ENCODE measurements around the gene TRAF3.

The TRAF3 gene

GRCh38 chr14:102840771-102841528 is 63.7 kb downstream of the TRAF3 start:
- TF ChIP-seq EGR1 (IDR thresholded peaks at IDR 0.05): no peak
- no peak for TF ChIP-seq NFIC (IDR thresholded peaks at IDR 0.05)
- no peak for TF ChIP-seq REST (IDR thresholded peaks at IDR 0.05; ENCODE audit: low read depth)
- no peak for TF ChIP-seq FOXM1 (IDR thresholded peaks at IDR 0.05; ENCODE audit: borderline replicate concordance, low read depth)
- no peak for TF ChIP-seq RAD21 (IDR thresholded peaks at IDR 0.05; ENCODE audit: low read depth)
- TF ChIP-seq CREB1 (IDR thresholded peaks at IDR 0.05; ENCODE audit: low read depth): no peak
- no peak for TF ChIP-seq TEAD4 (IDR thresholded peaks at IDR 0.05)
- no peak for TF ChIP-seq EP300 (IDR thresholded peaks at IDR 0.05; ENCODE audit: borderline replicate concordance)
- TF ChIP-seq MAX (IDR thresholded peaks at IDR 0.05): no peak
- TF ChIP-seq USF1 (IDR thresholded peaks at IDR 0.05): no peak
- no peak for TF ChIP-seq TAF1 (IDR thresholded peaks at IDR 0.05; ENCODE audit: low read depth)
- no peak for TF ChIP-seq TCF12 (IDR thresholded peaks at IDR 0.05; ENCODE audit: low read depth)

GRCh38 chr14:102848830-102849525 is 71.7 kb downstream of the TRAF3 start:
- no peak for TF ChIP-seq USF1 (IDR thresholded peaks at IDR 0.05)
- no peak for TF ChIP-seq EP300 (IDR thresholded peaks at IDR 0.05; ENCODE audit: borderline replicate concordance)
- TF ChIP-seq MAX (IDR thresholded peaks at IDR 0.05): no peak
- TF ChIP-seq TAF1 (IDR thresholded peaks at IDR 0.05; ENCODE audit: low read depth): no peak
- TF ChIP-seq TCF12 (IDR thresholded peaks at IDR 0.05; ENCODE audit: low read depth): no peak
- no peak for TF ChIP-seq NFIC (IDR thresholded peaks at IDR 0.05)
- no peak for TF ChIP-seq ZBTB7A (IDR thresholded peaks at IDR 0.05; ENCODE audit: low read depth)
- no peak for TF ChIP-seq RAD21 (IDR thresholded peaks at IDR 0.05; ENCODE audit: low read depth)

DNA sequence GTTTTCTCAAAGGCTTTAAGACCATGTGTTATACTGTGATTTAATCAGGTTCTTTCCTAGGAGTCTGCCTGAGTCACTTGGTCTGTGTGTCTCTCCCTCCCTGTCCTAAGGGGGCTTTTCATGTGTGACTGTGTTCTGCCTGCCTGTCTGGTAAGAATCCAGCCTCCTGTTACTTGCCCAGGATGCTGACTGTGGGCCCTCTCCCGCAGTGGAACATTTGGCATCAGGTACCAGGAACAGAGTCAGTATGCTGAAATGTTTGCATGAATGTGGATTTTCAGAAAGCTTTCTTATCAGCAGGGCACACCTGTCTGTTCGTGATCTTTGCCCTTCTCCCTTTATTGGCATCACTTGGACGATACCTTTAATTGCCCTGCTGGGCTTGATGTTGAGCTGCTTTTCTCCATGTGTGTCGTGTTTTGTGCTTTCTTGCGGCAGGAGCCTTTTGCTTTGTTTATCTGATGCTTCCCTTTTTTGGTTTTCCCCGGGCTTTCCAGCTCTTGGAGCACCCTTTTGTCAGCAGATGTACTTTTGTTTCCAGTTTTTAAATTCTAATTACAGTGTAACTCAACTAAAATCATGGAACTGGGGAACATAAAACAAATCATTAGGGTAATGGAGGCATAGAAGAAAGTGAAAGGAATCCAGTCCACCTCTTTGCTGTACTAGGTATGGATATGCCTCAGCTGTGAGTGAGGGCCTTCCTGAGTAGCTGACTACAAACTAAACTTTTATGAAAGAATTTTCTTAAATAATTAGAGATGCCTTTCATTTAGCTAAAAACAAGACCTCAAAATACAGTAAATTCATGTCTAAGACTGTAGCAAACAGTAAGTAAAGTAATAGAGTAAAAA is 72.5 kb downstream of the TRAF3 start:
- TF ChIP-seq YY1 (IDR thresholded peaks at IDR 0.05; ENCODE audit: low read depth): no peak

GRCh38 chr14:102853648-102854047 is 76.4 kb downstream of the TRAF3 start:
- TF ChIP-seq USF1 (IDR thresholded peaks at IDR 0.05) (no peak), REST (IDR thresholded peaks at IDR 0.05; ENCODE audit: low read depth) (no peak), ZBTB7A (IDR thresholded peaks at IDR 0.05; ENCODE audit: low read depth) (no peak), TEAD4 (IDR thresholded peaks at IDR 0.05) (no peak), CREB1 (IDR thresholded peaks at IDR 0.05; ENCODE audit: low read depth) (no peak), TCF12 (IDR thresholded peaks at IDR 0.05; ENCODE audit: low read depth) (no peak), CEBPB (IDR thresholded peaks at IDR 0.05) (no peak), TAF1 (IDR thresholded peaks at IDR 0.05; ENCODE audit: low read depth) (no peak), EP300 (IDR thresholded peaks at IDR 0.05; ENCODE audit: borderline replicate concordance) (no peak), MAX (IDR thresholded peaks at IDR 0.05) (no peak), RAD21 (IDR thresholded peaks at IDR 0.05; ENCODE audit: low read depth) (no peak), EGR1 (IDR thresholded peaks at IDR 0.05) (no peak), NFIC (IDR thresholded peaks at IDR 0.05) (no peak)
